Activated CD8-positive, alpha-beta memory T cell treated with anti-CD3 and anti-CD28 coated beads, Interleukin-2, amount 50 U/mL, for 48 hours (primary cell): ENCODE results near the gene NHERF2.

Experiments
- DNase-seq: peaks from one replicate; pipeline ENCODE4 v3.0.0-alpha.2; 2020

Gene NHERF2

GRCh38 chr16:2084895-2085625, 58.4 kb downstream of the NHERF2 start:
- DNase-seq, result no peak

GRCh38 chr16:2085669-2086068, 59.0 kb downstream of the NHERF2 start:
- no peak for DNase-seq

GRCh38 chr16:2086106-2086742, 59.5 kb downstream of the NHERF2 start:
- DNase-seq, result no peak

- no peak for DNase-seq
Measured at GRCh38 chr16:2086812-2087747, 60.4 kb downstream of the NHERF2 start.

- DNase-seq, result no peak
Measured at GRCh38 chr16:2087748-2088631, 61.3 kb downstream of the NHERF2 start.
